A673 (cell line): Measurements from ENCODE around the gene RFPL1.

Experiments used
- EZH2 ChIP-seq: fragments of 200-600 bp; sonication (generic); IDR thresholded peaks from 2 replicates; pipeline ENCODE4 v1.6.1; 2017; ENCODE audit warnings: borderline replicate concordance, low read depth, mild to moderate bottlenecking, mixed read lengths, antibody characterized with exemption, low read length; ENCODE audit not compliant: poor library complexity, severe bottlenecking
- TF ChIP-seq, protein P1 (sequence below): fragments of 300-800, 200-600 bp; sonication (generic); conservative IDR thresholded peaks from 2 replicates; pipeline ENCODE4 v1.5.1; 2017; ENCODE audit warnings: low read depth, mild to moderate bottlenecking, antibody characterized with exemption, low read length, moderate library complexity, mixed read lengths

DNA sequence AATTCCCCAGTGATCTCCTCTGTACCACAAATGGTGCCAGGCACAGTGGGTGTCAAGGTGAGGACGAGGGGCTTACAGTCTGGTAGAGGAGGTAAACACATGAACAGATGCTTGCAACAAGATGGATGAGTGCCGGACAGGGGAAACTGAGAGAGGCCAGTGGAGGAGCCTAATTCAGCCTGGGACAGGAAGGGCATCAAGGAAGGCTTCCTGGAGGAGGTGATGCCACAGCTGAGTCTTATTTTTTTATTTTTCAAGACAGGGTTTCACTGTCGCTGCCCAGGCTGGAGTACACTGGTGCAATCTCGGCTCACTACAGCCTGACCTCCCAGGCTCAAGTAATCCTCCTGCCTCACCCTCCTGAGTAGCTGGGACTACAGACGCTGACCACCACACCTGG is 22.9 kb downstream of the RFPL1 start:
- TF ChIP-seq, protein P1, sequence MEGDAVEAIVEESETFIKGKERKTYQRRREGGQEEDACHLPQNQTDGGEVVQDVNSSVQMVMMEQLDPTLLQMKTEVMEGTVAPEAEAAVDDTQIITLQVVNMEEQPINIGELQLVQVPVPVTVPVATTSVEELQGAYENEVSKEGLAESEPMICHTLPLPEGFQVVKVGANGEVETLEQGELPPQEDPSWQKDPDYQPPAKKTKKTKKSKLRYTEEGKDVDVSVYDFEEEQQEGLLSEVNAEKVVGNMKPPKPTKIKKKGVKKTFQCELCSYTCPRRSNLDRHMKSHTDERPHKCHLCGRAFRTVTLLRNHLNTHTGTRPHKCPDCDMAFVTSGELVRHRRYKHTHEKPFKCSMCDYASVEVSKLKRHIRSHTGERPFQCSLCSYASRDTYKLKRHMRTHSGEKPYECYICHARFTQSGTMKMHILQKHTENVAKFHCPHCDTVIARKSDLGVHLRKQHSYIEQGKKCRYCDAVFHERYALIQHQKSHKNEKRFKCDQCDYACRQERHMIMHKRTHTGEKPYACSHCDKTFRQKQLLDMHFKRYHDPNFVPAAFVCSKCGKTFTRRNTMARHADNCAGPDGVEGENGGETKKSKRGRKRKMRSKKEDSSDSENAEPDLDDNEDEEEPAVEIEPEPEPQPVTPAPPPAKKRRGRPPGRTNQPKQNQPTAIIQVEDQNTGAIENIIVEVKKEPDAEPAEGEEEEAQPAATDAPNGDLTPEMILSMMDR, result no peak
- TF ChIP-seq EZH2, result no peak
